ENCODE measurements around the gene RABGAP1L. TPM values are rescaled to one million over a fixed set of nuclear protein-coding genes. Genes with fewer than 3 reads are reported as not detected.

RABGAP1L gene
- total RNA-seq, 1 experiment from 2014 or later: 57.4 TPM

DNA sequence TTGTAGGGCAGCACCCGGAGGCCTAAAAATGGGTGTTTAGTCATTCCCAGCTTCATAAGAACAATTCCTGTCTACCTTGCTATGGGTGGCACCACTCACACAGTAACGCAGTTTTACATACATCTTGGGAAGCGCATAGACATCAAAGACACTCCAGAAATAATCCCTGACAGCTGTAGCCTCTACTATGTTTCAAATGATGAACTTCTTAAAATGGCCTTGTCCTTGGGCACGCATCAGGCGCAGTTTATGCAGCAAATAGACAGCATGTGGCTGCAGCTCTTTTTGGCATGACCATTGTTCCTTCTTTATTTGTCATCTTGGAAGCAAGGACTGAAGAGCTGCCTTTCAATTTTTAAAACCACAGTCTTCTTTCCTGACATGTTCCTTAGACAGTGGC, 762.8 kb downstream of the RABGAP1L start:
- H3K9me3 ChIP-seq (ENCODE audit: insufficient read depth, low read depth): 0 out of 2 replicates have a peak, but pooled peaks cover 3% of the 10 kb centered on the region
- no peaks in the 10 kb centered on the region for H3K27me3 ChIP-seq (ENCODE audit: insufficient read depth, low read depth)
- no peaks in the 10 kb centered on the region for H4K20me1 ChIP-seq (ENCODE audit: insufficient read depth)
- intact Hi-C loops (cut with micrococcal nuclease; ENCODE audit: unreplicated experiment): no loop called here
- CTCF ChIA-PET: no interaction called here
- no peaks in the 10 kb centered on the region for H3K4me1 ChIP-seq (replicated peaks; ENCODE audit: insufficient read depth)
- no peak for DNase-seq
- H3K79me2 ChIP-seq (ENCODE audit: low read depth): no peaks in the 10 kb centered on the region
- H3K36me3 ChIP-seq (ENCODE audit: low read depth): no peaks in the 10 kb centered on the region
- H3K27ac ChIP-seq: no peak overlapping the region
- H3F3A ChIP-seq (ENCODE audit: insufficient read depth, low read depth): no peaks in the 10 kb centered on the region
- no peak overlapping the region for H2AFZ ChIP-seq
- TF ChIP-seq EZH2 (IDR thresholded peaks at IDR 0.05; ENCODE audit: low read depth): no peak
- TF ChIP-seq, protein P1, sequence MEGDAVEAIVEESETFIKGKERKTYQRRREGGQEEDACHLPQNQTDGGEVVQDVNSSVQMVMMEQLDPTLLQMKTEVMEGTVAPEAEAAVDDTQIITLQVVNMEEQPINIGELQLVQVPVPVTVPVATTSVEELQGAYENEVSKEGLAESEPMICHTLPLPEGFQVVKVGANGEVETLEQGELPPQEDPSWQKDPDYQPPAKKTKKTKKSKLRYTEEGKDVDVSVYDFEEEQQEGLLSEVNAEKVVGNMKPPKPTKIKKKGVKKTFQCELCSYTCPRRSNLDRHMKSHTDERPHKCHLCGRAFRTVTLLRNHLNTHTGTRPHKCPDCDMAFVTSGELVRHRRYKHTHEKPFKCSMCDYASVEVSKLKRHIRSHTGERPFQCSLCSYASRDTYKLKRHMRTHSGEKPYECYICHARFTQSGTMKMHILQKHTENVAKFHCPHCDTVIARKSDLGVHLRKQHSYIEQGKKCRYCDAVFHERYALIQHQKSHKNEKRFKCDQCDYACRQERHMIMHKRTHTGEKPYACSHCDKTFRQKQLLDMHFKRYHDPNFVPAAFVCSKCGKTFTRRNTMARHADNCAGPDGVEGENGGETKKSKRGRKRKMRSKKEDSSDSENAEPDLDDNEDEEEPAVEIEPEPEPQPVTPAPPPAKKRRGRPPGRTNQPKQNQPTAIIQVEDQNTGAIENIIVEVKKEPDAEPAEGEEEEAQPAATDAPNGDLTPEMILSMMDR (conservative IDR thresholded peaks at IDR 0.05): no peak
- H3K4me3 ChIP-seq: no peak overlapping the region
- no peak overlapping the region for H3K4me2 ChIP-seq
- no peaks in the 10 kb centered on the region for H3K9me2 ChIP-seq (ENCODE audit: insufficient read depth)
- POLR2A ChIA-PET (ENCODE audit: unreplicated experiment): interaction anchor here (0.5 to 0.7 kb wide), 2 partner anchors 10 to 1098 kb away, joined by 3 to 6 read pairs; partner anchors contain the start of gene DARS2
- BruUV-seq (replicated peaks): no TSS peak

DNA sequence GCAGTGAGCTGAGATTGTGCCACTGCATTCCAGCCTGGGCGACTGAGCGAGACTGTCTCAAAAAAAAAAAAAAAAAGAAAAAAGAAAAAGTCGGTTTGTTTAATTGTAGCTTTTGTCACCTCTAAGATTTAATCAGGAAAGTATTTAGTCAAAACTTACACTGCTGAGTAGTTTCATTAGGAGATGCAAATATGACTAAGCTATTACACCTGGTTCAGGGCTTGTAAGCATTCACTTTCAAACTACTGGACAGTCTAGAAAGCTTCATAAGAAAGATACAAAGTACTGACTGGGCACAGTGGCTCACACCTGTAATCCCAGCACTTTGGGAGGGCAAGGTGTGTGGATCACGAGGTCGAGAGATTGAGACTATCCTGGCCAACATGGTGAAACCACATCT, 764.5 kb downstream of the RABGAP1L start:
- CTCF ChIA-PET: no interaction called here
- H3K9me3 ChIP-seq (ENCODE audit: insufficient read depth, low read depth): 0 out of 2 replicates have a peak, but pooled peaks cover 3% of the 10 kb centered on the region
- intact Hi-C loops (cut with micrococcal nuclease; ENCODE audit: unreplicated experiment): no loop called here
- no peaks in the 10 kb centered on the region for H3K9me2 ChIP-seq (ENCODE audit: insufficient read depth)
- POLR2A ChIA-PET (ENCODE audit: unreplicated experiment): interaction anchor here (0.6 kb wide), 1 partner anchor 34 kb away, joined by 4 read pairs; no protein-coding TSS in a partner anchor
- H3K27me3 ChIP-seq (ENCODE audit: insufficient read depth, low read depth): no peaks in the 10 kb centered on the region
- no TSS peak for BruUV-seq (replicated peaks)
- H3K79me2 ChIP-seq (ENCODE audit: low read depth): no peaks in the 10 kb centered on the region
- TF ChIP-seq, protein P1 (conservative IDR thresholded peaks at IDR 0.05): no peak
- TF ChIP-seq EZH2 (IDR thresholded peaks at IDR 0.05; ENCODE audit: low read depth): no peak
- no peak for DNase-seq
- H4K20me1 ChIP-seq (ENCODE audit: insufficient read depth): no peaks in the 10 kb centered on the region
- H3K36me3 ChIP-seq (ENCODE audit: low read depth): no peaks in the 10 kb centered on the region
- H2AFZ ChIP-seq: no peak overlapping the region
- no peaks in the 10 kb centered on the region for H3K4me1 ChIP-seq (replicated peaks; ENCODE audit: insufficient read depth)
- H3F3A ChIP-seq (ENCODE audit: insufficient read depth, low read depth): no peaks in the 10 kb centered on the region
- H3K4me3 ChIP-seq: no peak overlapping the region
- no peak overlapping the region for H3K4me2 ChIP-seq
- no peak overlapping the region for H3K27ac ChIP-seq

- H3K27me3 ChIP-seq (ENCODE audit: insufficient read depth, low read depth): no peaks in the 10 kb centered on the region
- H2AFZ ChIP-seq: no peak overlapping the region
- H3K4me1 ChIP-seq (replicated peaks; ENCODE audit: insufficient read depth): no peaks in the 10 kb centered on the region
- no peak for DNase-seq
- H3K36me3 ChIP-seq (ENCODE audit: low read depth): no peaks in the 10 kb centered on the region
- intact Hi-C loops (cut with micrococcal nuclease; ENCODE audit: unreplicated experiment): no loop called here
- POLR2A ChIA-PET (ENCODE audit: unreplicated experiment): no interaction called here
- no peaks in the 10 kb centered on the region for H3K9me2 ChIP-seq (ENCODE audit: insufficient read depth)
- H3K79me2 ChIP-seq (ENCODE audit: low read depth): no peaks in the 10 kb centered on the region
- H3K27ac ChIP-seq: no peak overlapping the region
- no peaks in the 10 kb centered on the region for H3K9me3 ChIP-seq (ENCODE audit: insufficient read depth, low read depth)
- TF ChIP-seq, protein P1 (conservative IDR thresholded peaks at IDR 0.05): no peak
- no peak for TF ChIP-seq EZH2 (IDR thresholded peaks at IDR 0.05; ENCODE audit: low read depth)
- no peaks in the 10 kb centered on the region for H4K20me1 ChIP-seq (ENCODE audit: insufficient read depth)
- no peaks in the 10 kb centered on the region for H3F3A ChIP-seq (ENCODE audit: insufficient read depth, low read depth)
- BruUV-seq (replicated peaks): no TSS peak
- H3K4me3 ChIP-seq: no peak overlapping the region
- CTCF ChIA-PET: no interaction called here
- no peak overlapping the region for H3K4me2 ChIP-seq
Observed at GRCh38 chr1:174928541-174928940, 769.2 kb downstream of the RABGAP1L start.
